Testis (tissue), 2 donors: Measurements from ENCODE around the gene SIK2.

Experiments
- CTCF ChIP-seq, 3 experiments: fragments of 450-650 bp in 2 of 3; fragments of 200-600 bp in 1 of 3; sonication (generic) in 1 of 3; IDR thresholded peaks; one replicate each; pipeline ENCODE4 v1.5.1; 2016 to 2019; ENCODE audit warnings: antibody characterized with exemption in 3 of 3, mild to moderate bottlenecking in 2 of 3, moderate library complexity in 1 of 3
- POLR2A ChIP-seq: fragments of 450-650 bp; IDR thresholded peaks from one replicate; pipeline ENCODE4 v1.6.1; 2017; ENCODE audit warnings: antibody characterized with exemption, mild to moderate bottlenecking, moderate library complexity

DNA sequence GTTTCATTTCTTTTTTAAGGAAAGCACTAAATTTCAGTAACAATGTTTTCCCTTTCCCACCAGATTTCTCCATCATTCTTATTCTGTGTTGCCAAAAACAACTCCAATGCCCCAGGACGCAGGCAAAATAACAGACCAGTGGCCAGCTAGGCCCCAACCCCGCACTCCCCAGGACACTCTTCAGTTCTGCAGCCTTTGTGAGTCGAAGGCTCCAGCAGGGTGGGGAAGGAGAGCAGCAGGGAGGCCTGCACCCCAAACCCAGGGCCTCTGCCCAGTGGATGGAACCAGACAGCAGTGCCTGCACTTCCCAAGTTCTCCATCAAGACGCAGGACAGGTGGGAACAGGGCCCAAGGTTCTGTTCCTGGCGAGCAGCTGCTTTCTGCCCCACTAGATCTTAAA is 129.6 kb downstream of the SIK2 start:
- TF ChIP-seq CTCF (IDR thresholded peaks at IDR 0.05) = no peak
- no peak for TF ChIP-seq POLR2A
